ENCODE measurements around the gene PNO1. TPM values are rescaled to one million over a fixed set of nuclear protein-coding genes. Genes with fewer than 3 reads are reported as not detected.

Gene PNO1
- total and polyA plus RNA-seq, 7 experiments from 2014 or later: 11.0 to 31.0 (median 17.7) TPM

DNA sequence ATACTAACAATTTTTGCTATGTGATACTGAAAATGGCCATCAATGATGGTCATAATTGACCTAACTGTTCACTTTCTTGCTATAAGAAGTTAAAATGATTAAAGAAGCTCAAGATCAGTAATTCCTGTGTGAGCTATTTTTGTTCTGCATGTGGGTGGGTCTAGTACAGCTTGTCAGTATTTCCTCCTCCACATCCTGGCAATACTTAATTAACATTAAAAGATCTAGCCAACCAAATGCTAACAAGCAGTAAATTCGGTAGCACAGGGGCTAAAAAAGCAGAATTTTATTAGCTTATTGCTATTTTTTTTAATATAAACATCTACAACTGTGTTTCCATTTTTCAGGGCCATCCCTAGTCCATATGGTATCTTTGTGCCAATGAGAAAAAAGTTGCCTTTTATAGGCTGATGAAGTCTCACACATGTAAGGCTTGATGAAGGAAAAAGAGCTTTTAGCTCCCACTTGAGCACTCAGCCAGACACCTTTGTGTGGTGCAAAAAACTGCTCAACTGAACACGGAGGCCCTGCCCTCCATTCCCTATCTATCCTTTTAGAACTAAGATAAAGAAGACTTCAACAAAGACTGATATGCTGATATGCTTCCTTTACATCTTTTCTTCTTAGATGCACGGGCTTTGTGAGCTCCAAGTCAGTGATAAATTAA, 4.9 kb upstream of the PNO1 start:
- H3K36me3 ChIP-seq (ENCODE audit: control insufficient read depth in 2 of 3, insufficient read depth in 3 of 3, low read length in 3 of 3): peaks cover 0 to 5% (median 0%) of the 10 kb centered on the region in 3 experiments
- POLR2A ChIA-PET: interaction anchor here (0.6 to 1.6 kb wide), 5 partner anchors 13 to 100 kb away, joined by 3 to 4 read pairs (median 3); partner anchors contain the start of genes C1D and PPP3R1
- no peaks in the 10 kb centered on the region for H3K27me3 Mint-ChIP-seq
- H3K4me1 Mint-ChIP-seq: peaks cover 35 to 67% (median 53%) of the 10 kb centered on the region in 7 donors
- H3K36me3 Mint-ChIP-seq: peaks cover 0 to 16% (median 2%) of the 10 kb centered on the region in 5 donors
- peak overlapping the region; percentile 67 for H3K27ac ChIP-seq (ENCODE audit: low read depth, low read length)
- H3K4me1 ChIP-seq (ENCODE audit: control insufficient read depth in 2 of 2, insufficient read depth in 2 of 2, low read length in 2 of 2): peaks cover 7 to 29% of the 10 kb centered on the region in 2 donors
- ATAC-seq (no peak), DNase-seq (peak in 5 of 9 donors; percentile 3 to 22 (median 12))
- H3K27me3 ChIP-seq (ENCODE audit: control insufficient read depth in 2 of 2, insufficient read depth in 2 of 2, low read length in 2 of 2): no peaks in the 10 kb centered on the region
- H3K9me3 ChIP-seq (ENCODE audit: control insufficient read depth in 2 of 3, low read length in 3 of 3): no peaks in the 10 kb centered on the region
- H3K4me3 Mint-ChIP-seq: peak overlapping the region; percentile 24 to 81 (median 68)
- H3K4me3 ChIP-seq (ENCODE audit: low read length): no peak overlapping the region
- H3K27ac Mint-ChIP-seq: peak overlapping the region in 8 of 9 donors; percentile 58 to 94 (median 88)
- intact Hi-C loops (cut with micrococcal nuclease): loop anchor here in 1 of 2 donors (10.0 kb wide), 1 partner anchor 582 kb away; the partner anchor contains the start of gene ARHGAP25
- CTCF ChIA-PET: interaction anchor here (0.6 to 1.7 kb wide), 10 partner anchors 9 to 289 kb away, joined by 3 to 9 read pairs (median 4); no protein-coding TSS in a partner anchor
- no peaks in the 10 kb centered on the region for H3K9me3 Mint-ChIP-seq

DNA sequence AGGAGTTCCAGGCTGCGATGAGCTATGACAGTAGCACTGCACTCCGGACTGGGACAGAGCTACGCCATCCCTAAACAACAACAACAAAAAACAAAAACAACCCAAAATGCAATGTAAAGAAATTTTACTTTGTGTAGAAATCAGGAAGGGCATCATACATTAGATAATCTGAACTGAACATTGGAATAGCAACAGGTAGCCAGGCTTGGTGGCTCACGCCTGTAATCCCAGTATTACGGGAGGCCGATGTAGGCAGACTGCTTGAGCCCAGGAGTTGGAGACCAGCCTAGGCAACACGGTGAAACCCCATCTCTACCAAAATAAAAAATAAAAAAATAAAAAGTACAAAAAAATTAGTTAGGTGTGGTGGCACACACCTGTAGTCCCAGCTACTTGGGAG, 2.1 kb upstream of the PNO1 start:
- Histone ChIP-seq H3K27me3 (ENCODE audit: control insufficient read depth in 2 of 2, insufficient read depth in 2 of 2, low read length in 2 of 2) (no peaks in the 10 kb centered on the region), H3K9me3 (ENCODE audit: control insufficient read depth in 2 of 3, low read length in 3 of 3) (no peaks in the 10 kb centered on the region), H3K27ac (ENCODE audit: low read depth, low read length) (no peak overlapping the region), H3K36me3 (ENCODE audit: control insufficient read depth in 2 of 3, insufficient read depth in 3 of 3, low read length in 3 of 3) (peaks cover 0 to 13% (median 0%) of the 10 kb centered on the region in 3 experiments), H3K4me3 (ENCODE audit: low read length) (no peak overlapping the region), H3K4me1 (ENCODE audit: control insufficient read depth in 2 of 2, insufficient read depth in 2 of 2, low read length in 2 of 2) (peaks cover 19 to 43% of the 10 kb centered on the region in 2 donors)
- Mint-ChIP-seq H3K4me1 (peaks cover 40 to 86% (median 66%) of the 10 kb centered on the region in 7 donors), H3K9me3 (no peaks in the 10 kb centered on the region), H3K27me3 (no peaks in the 10 kb centered on the region), H3K36me3 (peaks cover 5 to 10% (median 7%) of the 10 kb centered on the region in 5 donors), H3K4me3 (peak overlapping the region; percentile 14 to 95 (median 54)), H3K27ac (peak overlapping the region in 2 of 9 donors; percentile 96 to 99)
- ChIA-PET POLR2A (interaction anchor here (1.6 kb wide), 1 partner anchor 99 kb away, joined by 3 read pairs; no protein-coding TSS in a partner anchor), CTCF (no interaction called here)
- ATAC-seq (no peak), DNase-seq (no peak)
- intact Hi-C loops (cut with micrococcal nuclease): loop anchor here in 1 of 2 donors (2.0 to 10.0 kb wide), 5 partner anchors 33 to 758 kb away; partner anchors contain the start of genes APLF, ARHGAP25, ETAA1 and FBXO48

DNA sequence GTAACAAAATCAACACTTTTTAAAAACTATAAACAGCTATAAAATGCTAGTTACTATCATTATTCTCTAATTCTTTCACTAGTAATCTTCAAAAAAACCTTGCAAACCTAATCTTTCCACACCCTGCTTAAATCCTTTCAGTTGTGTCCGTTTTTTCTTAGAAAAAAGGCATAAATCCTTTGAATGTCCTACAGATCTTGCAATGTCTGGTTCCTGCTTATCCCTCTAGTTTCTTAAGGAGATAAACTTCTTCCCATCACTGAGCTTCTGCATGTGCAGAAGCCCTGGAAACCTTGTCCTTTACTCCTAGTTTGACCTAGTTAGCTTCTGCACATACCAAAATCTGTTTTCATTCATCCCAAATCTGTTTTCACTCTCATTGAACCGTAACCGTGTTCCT, 1.3 kb upstream of the PNO1 start:
- Histone ChIP-seq H3K4me1 (ENCODE audit: control insufficient read depth in 2 of 2, insufficient read depth in 2 of 2, low read length in 2 of 2) (peaks cover 19 to 43% of the 10 kb centered on the region in 2 donors), H3K4me3 (ENCODE audit: low read length) (peak overlapping the region; percentile 93), H3K27me3 (ENCODE audit: control insufficient read depth in 2 of 2, insufficient read depth in 2 of 2, low read length in 2 of 2) (no peaks in the 10 kb centered on the region), H3K9me3 (ENCODE audit: control insufficient read depth in 2 of 3, low read length in 3 of 3) (no peaks in the 10 kb centered on the region), H3K27ac (ENCODE audit: low read depth, low read length) (peak overlapping the region; percentile 87), H3K36me3 (ENCODE audit: control insufficient read depth in 2 of 3, insufficient read depth in 3 of 3, low read length in 3 of 3) (peaks cover 0 to 21% (median 0%) of the 10 kb centered on the region in 3 experiments)
- Mint-ChIP-seq H3K9me3 (peaks cover 0 to 3% (median 0%) of the 10 kb centered on the region in 11 donors), H3K36me3 (peaks cover 7 to 14% (median 12%) of the 10 kb centered on the region in 5 donors), H3K27ac (peak overlapping the region; percentile 96 to 100 (median 99)), H3K4me1 (peaks cover 37 to 83% (median 63%) of the 10 kb centered on the region in 7 donors), H3K27me3 (no peaks in the 10 kb centered on the region), H3K4me3 (peak overlapping the region; percentile 84 to 99 (median 94))
- CTCF ChIA-PET: interaction anchor here (0.6 to 1.9 kb wide), 3 partner anchors 31 to 129 kb away, joined by 3 to 6 read pairs (median 3); no protein-coding TSS in a partner anchor
- no peak for DNase-seq
- no peak for ATAC-seq
- POLR2A ChIA-PET: interaction anchor here (1.9 to 2.2 kb wide), 2 partner anchors 13 to 95 kb away, joined by 8 to 31 read pairs; partner anchors contain the start of gene PPP3R1
- intact Hi-C loops (cut with micrococcal nuclease): loop anchor here in 1 of 2 donors (2.0 to 10.0 kb wide), 5 partner anchors 34 to 759 kb away; partner anchors contain the start of genes APLF, ARHGAP25, ETAA1 and FBXO48

DNA sequence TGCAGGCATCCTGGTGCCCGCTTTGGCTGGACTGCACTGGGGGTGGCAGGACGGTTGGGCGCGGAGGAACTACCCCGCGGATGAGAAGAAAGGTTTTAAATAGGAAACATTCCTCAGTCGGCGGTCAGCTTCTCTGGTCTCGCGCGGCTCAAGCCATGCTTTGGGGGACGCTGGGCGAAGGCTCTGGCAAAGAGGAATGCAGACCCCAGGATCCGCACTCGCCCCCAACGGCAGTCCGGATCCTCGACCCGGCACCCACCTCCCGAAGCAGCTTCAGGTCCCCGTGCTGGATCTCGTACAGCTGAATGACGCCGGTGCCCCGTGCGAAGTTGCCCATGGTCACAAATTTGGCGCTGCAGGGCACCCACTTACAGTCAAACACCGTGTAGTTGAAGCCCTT, 686 bp upstream of the PNO1 start:
- ChIA-PET CTCF (interaction anchor here (0.8 to 1.9 kb wide), 4 partner anchors 35 to 128 kb away, joined by 3 to 7 read pairs (median 4); no protein-coding TSS in a partner anchor), POLR2A (interaction anchor here (1.0 to 2.2 kb wide), 5 partner anchors 11 to 97 kb away, joined by 6 to 31 read pairs (median 8); partner anchors contain the start of genes C1D and PPP3R1)
- Histone ChIP-seq H3K9me3 (ENCODE audit: control insufficient read depth in 2 of 3, low read length in 3 of 3) (no peaks in the 10 kb centered on the region), H3K27ac (ENCODE audit: low read depth, low read length) (peak overlapping the region; percentile 87), H3K36me3 (ENCODE audit: control insufficient read depth in 2 of 3, insufficient read depth in 3 of 3, low read length in 3 of 3) (peaks cover 0 to 27% (median 5%) of the 10 kb centered on the region in 3 experiments), H3K27me3 (ENCODE audit: control insufficient read depth in 2 of 2, insufficient read depth in 2 of 2, low read length in 2 of 2) (no peaks in the 10 kb centered on the region), H3K4me3 (ENCODE audit: low read length) (peak overlapping the region; percentile 93), H3K4me1 (ENCODE audit: control insufficient read depth in 2 of 2, insufficient read depth in 2 of 2, low read length in 2 of 2) (peaks cover 19 to 43% of the 10 kb centered on the region in 2 donors)
- intact Hi-C loops (cut with micrococcal nuclease): loop anchor here (1.0 to 10.0 kb wide), 9 partner anchors 34 to 760 kb away; partner anchors contain the start of genes APLF (in 2 of the 2), C1D (in 2 of the 2), FBXO48 (in 2 of the 2) and PPP3R1 (in 2 of the 2)
- Mint-ChIP-seq H3K36me3 (peaks cover 7 to 16% (median 13%) of the 10 kb centered on the region in 5 donors), H3K4me1 (peaks cover 33 to 77% (median 58%) of the 10 kb centered on the region in 7 donors), H3K4me3 (peak overlapping the region; percentile 84 to 99 (median 94)), H3K27ac (peak overlapping the region; percentile 96 to 100 (median 99)), H3K27me3 (no peaks in the 10 kb centered on the region), H3K9me3 (peaks cover 0 to 3% (median 0%) of the 10 kb centered on the region in 11 donors)
- peak in 1 of 9 donors; percentile 9 for DNase-seq
- peak; percentile 41 for ATAC-seq

DNA sequence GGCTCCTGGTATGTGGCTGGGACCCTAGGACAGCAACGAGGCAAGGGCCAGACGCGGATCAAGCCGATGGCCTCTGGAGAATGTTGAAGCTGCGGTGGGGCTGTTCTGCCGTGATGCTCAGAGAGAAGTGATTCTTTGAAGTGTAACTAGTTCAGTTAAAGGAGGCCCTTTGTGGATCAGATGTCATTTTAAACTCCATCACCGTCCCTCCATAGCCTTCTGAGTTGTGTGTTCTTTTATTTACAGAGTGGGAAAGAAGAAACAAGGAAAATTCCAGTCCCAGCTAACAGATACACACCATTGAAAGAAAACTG, 403 bp downstream of the PNO1 start:
- ChIA-PET CTCF (interaction anchor here (1.4 to 1.9 kb wide), 3 partner anchors 36 to 125 kb away, joined by 3 to 7 read pairs (median 6); no protein-coding TSS in a partner anchor), POLR2A (interaction anchor here (0.6 to 2.2 kb wide), 8 partner anchors 10 to 96 kb away, joined by 3 to 31 read pairs (median 6); partner anchors contain the start of genes C1D and PPP3R1)
- H3K36me3 ChIP-seq (ENCODE audit: control insufficient read depth in 2 of 3, insufficient read depth in 3 of 3, low read length in 3 of 3): peaks cover 6 to 37% (median 10%) of the 10 kb centered on the region in 3 experiments
- no peaks in the 10 kb centered on the region for H3K27me3 ChIP-seq (ENCODE audit: control insufficient read depth in 2 of 2, insufficient read depth in 2 of 2, low read length in 2 of 2)
- H3K4me1 ChIP-seq (ENCODE audit: control insufficient read depth in 2 of 2, insufficient read depth in 2 of 2, low read length in 2 of 2): peaks cover 19 to 33% of the 10 kb centered on the region in 2 donors
- intact Hi-C loops (cut with micrococcal nuclease): loop anchor here in 1 of 2 donors (5.0 to 10.0 kb wide), 2 partner anchors 577 to 761 kb away; partner anchors contain the start of genes ARHGAP25 and ETAA1
- Mint-ChIP-seq H3K27me3 (no peaks in the 10 kb centered on the region), H3K36me3 (peaks cover 14 to 22% (median 17%) of the 10 kb centered on the region in 5 donors), H3K4me3 (peak overlapping the region; percentile 84 to 99 (median 94)), H3K27ac (peak overlapping the region; percentile 96 to 100 (median 99)), H3K9me3 (peaks cover 0 to 3% (median 0%) of the 10 kb centered on the region in 11 donors), H3K4me1 (peaks cover 25 to 66% (median 54%) of the 10 kb centered on the region in 7 donors)
- peak overlapping the region; percentile 87 for H3K27ac ChIP-seq (ENCODE audit: low read depth, low read length)
- peak overlapping the region; percentile 93 for H3K4me3 ChIP-seq (ENCODE audit: low read length)
- DNase-seq (no peak), ATAC-seq (no peak)
- H3K9me3 ChIP-seq (ENCODE audit: control insufficient read depth in 2 of 3, low read length in 3 of 3): no peaks in the 10 kb centered on the region

DNA sequence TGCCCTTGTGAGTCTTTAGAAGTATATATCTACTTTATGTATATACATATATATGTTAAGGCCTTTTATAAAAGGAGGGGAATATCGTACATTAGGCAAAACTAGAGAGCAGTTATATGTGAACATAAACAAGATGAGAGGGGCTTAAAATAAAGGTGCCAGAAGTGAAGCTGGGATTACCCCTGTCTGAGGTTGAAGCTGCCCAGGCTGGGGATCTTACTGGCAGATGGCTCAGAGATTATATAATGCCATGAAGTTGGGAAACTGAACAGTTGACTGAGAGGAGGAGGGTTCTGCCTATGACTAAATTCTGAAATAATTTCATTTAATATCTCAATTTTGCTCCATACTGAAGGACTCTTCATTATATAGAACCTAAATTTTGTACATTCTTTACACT, 6.0 kb downstream of the PNO1 start:
- no peak overlapping the region for H3K4me3 ChIP-seq (ENCODE audit: low read length)
- Mint-ChIP-seq H3K4me1 (peaks cover 7 to 49% (median 29%) of the 10 kb centered on the region in 7 donors), H3K4me3 (no peak overlapping the region), H3K36me3 (peaks cover 15 to 47% (median 29%) of the 10 kb centered on the region in 5 donors), H3K27me3 (no peaks in the 10 kb centered on the region), H3K9me3 (peaks cover 0 to 3% (median 0%) of the 10 kb centered on the region in 11 donors), H3K27ac (peak overlapping the region in 1 of 9 donors; percentile 62)
- no peaks in the 10 kb centered on the region for H3K9me3 ChIP-seq (ENCODE audit: control insufficient read depth in 2 of 3, low read length in 3 of 3)
- H3K27ac ChIP-seq (ENCODE audit: low read depth, low read length): no peak overlapping the region
- ChIA-PET CTCF (no interaction called here), POLR2A (no interaction called here)
- intact Hi-C loops (cut with micrococcal nuclease): no loop called here
- no peak for ATAC-seq
- H3K36me3 ChIP-seq (ENCODE audit: control insufficient read depth in 2 of 3, insufficient read depth in 3 of 3, low read length in 3 of 3): peaks cover 6 to 67% (median 10%) of the 10 kb centered on the region in 3 experiments
- H3K27me3 ChIP-seq (ENCODE audit: control insufficient read depth in 2 of 2, insufficient read depth in 2 of 2, low read length in 2 of 2): no peaks in the 10 kb centered on the region
- H3K4me1 ChIP-seq (ENCODE audit: control insufficient read depth in 2 of 2, insufficient read depth in 2 of 2, low read length in 2 of 2): peaks cover 6 to 9% of the 10 kb centered on the region in 2 donors
- DNase-seq: no peak

Measured in naive thymus-derived CD4-positive, alpha-beta T cell (primary cell).